ENCODE measurements around the gene TTC39A.
"Not testable (repeated sequence)": the region's sequence is repeated elsewhere in the genome, so short reads cannot be mapped to it uniquely, and the experiment has no call there.

Gene TTC39A

DNA sequence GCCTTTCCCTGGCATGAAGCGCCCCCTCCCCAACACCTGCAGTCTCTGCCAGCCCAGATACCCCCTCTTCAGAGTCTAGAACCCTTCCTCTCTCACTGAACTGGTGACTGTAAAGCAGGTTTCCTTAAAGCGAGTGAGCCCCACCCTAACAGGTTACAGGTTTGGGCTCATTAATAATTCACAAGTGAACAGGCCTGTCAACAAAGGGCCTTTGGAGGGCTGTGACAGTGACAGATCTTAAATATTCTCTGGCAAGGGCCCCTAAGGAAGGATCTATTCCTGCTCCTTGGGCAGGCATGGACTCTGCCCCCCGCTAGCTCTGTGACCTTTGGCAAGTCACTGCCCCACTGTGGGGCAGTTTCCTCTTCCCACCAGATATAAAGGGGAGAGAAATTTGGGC, 5.6 kb upstream of the TTC39A start:
- no peak for DNase-seq

DNA sequence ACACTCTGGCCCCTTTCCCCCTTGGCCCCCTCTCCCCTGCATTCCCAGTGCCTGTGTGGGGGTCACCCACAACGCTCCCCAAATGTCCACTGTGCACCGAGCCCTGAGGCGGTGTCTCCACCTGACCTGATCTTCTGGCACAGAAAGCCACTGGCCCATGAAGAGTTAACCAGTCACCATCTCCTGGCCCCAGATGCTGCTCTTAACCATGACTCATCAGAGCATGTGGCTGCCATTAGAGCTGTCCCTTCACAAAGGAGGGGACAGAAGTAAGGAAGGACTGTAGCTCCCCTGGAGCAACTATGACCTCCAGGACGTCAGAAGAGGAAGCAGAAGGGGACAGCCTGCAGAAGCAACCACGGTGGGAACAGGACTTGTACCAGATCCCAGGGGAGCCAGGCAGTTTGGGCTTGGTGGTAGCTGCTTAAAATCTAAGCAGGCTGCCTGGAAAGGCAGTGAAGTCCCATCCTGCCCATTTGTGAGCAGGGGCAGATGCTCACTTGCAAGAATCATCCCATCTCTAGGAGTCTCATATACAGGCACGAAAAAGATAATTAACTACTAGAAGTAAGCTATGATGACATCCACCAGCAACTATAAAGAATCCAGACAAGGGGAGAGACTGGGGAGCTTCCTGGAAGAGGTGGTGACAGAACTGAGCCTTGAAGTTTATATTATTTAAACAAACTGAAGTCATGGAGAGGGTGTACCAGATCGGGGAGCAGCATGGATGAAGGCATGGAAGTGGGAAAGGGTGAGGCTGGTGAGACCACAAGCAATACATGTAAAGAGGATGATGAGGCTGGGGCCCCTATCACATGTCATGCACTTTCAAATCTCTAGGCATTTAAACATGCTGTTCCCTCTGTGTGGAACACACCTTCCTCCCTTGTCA, 1.1 kb upstream of the TTC39A start:
- DNase-seq = no peak

DNA sequence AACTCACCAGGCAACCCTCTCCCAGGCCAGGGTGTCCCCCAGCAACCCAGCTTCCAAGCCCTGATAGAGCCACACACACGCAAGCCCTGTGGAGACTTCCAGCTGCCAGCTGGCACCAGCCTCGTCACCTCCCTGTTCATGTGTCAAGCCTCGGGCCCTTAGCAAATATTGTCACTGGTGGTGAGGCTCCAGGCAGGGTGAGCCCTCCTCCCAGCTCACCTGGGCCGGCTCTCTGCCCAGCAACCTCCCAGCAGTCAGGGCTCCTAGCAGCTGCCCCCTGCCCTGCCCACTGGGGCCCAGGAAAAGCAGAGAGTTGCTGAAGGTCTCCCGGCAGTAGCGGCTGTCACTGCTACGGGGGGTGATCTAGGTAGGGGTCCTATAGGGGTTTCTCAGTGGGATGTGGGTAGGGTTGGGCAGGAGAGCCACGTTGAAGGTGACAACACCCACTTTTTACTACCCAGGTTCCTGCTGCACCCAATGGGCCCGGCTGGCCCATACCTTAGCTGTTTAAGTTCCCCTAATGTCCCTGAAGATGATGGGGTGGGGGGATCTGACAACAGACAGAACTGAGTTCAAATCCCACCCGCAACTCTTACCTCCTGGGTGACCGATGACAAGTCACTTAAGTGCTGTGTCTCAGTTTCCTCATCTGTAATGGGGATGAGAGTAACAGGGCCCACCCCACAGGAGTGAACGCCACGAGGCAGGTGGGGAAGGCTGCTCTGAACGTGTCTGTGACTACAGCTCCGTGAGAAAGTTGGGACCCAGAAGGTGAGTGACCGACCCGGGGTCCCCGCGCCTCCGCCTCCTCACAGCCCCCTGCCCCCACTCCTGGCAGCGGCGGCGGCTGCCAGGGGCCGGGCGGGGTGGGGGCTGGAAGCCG, 678 bp downstream of the TTC39A start:
- no peak for DNase-seq

DNA sequence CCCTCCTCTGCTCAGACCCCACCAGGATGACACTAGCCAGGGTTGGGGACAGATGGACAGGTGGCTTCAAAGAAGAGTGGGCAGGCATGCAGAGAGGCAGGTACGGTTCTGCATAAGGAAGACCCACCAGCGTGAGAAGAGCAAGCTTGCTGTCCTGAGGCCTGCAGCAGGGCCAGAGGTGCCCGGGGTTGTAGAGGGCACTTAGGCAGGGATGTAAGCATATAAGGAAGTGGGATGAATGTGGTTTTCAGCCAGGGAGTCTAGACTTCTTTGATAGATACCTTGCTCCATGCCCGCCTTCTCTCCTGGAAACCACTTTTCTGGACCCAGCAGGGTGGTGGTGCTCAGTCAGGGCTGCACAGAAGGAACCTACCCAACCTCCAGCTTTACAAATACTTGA, 1.4 kb downstream of the TTC39A start:
- DNase-seq = no peak

DNA sequence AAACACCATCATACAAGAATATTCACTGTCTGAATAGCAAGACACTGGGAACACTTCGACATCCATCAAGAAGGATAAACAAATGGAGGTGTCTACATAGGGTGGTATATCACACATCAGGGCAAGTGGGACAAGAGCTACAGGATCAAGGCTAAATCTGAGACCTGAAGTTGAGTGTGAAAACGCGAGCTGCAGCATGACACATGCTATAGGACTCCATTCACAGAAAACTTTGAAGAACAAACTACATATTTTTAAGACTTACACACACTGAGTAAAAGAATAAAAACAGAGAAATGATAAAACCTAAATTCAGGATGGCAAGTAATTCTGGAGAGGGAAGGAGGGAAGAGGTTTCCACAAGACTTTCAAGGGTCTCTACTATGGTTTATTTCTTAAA, 2.1 kb downstream of the TTC39A start:
- DNase-seq = no peak

DNA sequence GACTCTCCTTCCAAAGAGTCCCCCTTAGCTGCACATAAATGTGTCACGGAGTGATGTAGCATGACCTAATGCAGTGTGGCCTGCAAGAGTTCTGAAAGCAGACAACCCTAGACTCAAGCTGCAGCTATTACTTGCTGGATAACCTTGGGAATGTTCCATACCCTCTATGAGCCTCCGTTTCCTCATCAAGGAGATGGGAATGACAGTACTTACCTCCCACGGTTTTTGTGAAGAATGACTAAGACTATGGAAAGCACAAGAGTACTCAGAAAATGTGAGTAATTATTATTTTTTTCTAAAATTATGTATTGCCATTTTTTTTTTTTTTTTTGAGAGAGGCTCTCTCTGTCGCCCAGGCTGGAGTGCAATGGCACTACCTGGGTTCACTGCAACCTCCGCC, 3.0 kb downstream of the TTC39A start:
- DNase-seq = no peak

DNA sequence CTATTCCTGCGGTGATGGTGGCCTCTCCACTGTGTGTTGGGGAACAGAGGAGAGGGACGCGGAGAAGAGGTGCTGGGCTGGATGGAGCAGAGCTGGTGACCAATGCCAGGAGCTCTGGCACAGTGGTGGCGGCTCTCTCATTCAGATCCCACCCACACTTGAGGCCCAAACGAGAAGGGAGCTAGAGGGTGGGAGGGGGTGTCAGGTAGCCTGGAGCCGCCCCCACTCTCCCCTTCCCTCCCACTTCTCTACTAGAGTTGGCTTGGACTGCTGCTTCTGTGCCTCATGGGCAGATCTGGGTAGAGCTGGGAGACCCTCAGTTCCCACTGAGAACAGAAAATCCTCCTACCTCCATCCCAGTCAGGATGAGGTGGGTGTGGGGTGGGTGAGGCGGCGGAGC, 3.5 kb downstream of the TTC39A start:
- DNase-seq = no peak

DNA sequence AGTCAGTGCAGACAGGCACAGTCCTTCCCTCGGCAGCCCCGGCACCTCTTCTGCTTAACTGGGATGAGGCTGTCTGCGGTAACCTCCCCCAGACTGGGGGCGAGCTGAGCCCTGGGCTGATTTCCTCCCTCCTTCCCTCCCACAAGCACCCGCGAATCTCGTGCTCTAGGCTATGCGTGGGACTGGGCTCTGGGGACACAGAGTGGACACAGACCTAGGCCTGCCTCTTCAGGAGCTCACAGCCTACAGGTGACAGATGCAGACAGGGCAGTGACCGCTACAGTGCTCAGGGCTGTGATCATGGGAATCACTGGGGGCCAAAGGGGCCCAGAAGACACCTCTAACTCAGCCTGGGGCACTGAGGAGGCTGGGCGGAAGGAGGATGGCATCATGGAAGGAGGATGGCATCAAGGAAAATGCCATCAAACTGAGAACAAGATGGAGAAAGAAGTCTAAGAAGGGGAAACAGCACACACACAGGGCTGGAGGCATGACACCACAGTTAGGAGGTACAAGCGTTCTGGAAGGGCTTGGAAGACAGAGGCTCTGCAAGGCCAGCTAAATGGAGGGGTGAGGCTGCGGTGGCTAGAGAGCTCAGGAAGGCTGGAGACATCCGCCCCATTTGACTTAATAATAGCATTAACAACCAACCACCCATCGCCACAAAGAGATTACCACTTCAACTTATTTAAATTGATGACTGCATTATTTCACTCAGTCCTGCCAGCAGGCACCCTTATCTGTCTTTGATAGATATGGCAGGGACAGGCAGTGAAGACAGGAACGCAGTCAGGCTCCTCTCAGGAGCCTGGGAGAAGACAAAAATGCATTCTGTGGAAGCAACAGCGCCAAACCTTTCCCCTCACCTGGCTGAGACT, 4.2 kb downstream of the TTC39A start:
- no peak for DNase-seq

DNA sequence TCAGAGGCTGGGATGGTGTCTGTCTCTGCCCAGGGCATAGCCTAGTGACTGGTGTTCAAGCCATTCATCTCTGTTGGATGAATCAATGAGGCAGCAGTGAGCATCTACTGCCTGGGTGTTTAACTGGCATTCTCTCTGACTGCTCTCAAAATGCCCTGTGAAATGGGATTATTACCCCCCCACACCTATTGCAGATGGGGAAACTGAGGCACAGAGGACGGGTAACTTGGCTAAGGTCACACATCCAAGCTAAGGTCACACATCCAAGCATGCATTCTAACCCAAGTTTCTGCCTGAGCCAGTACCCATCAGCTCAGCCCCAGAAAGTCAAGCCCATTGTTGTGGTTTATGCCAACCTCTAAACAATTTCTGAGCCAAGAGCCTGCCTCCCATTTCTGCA, 5.0 kb downstream of the TTC39A start:
- no peak for DNase-seq

DNA sequence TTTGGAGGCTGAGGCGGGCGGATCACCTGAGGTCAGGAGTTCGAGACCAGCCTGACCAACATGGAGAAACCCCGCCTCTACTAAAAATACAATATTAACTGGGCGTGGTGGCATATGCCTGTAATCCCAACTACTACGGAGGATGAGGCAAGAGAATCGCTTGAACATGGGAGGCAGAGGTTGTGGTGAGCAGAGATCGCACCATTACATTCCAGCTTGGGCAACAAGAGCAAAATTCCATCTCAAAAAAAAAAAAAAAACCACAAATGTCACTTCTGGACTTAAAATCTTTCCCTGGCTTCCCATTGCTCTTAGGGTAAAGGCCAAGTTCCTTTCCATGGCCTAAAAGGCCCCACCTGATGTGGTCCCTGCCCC, 5.4 kb downstream of the TTC39A start:
- DNase-seq = not testable (repeated sequence)

DNA sequence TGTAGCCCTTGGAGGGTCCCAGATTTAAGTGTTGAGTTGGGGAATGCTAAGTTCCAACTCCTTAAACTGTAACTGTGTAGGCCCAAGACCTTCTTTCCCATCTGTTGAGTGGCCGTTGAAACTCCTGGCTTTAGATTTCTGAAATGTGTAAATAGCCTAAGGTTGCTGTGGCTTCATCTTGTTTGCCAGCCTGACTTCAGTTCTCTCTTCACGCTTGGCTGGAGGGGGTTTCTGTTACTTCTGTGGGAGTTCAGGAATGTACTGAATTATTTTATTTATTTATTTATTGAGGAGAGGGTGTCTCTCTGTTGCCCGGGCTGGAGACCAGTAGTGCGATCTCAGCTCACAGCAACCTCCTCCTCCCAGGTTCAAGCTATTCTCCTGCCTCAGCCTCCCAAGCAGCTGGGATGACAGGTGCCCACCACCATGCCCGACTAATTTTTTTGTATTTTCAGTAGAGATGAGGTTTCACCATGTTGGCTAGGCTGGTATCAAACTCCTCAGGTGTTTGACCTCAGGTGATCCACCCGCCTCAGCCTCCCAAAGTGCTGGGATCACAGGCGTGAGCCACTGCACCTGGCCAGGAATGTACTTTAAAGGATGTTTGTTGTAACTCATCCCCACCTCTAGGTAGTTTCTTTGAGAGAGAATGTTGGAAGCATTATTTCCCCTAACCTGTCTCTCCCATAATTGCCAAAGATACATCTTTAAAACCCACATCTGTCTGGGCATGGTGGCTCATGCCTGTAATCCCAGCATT, 5.9 kb downstream of the TTC39A start:
- DNase-seq = no peak

DNA sequence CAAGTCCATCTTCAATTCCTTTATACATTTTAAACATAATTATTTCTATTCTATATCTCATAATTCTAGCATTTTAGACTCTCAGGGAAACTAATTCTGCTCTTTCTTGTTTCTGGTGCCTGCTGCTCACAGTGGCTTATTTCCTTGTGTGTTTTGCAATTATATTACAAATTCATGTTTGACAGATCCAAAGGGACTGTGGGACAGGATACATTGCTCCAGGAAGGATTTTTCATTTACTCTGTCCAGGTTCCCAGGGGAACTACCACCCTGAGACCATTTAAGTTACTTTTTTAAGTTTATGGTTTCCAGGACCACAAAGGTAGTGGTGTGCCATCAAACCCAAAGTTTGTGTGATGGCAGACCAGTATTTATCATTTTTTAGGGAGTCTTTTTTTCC, 6.6 kb downstream of the TTC39A start:
- no peak for DNase-seq

DNA sequence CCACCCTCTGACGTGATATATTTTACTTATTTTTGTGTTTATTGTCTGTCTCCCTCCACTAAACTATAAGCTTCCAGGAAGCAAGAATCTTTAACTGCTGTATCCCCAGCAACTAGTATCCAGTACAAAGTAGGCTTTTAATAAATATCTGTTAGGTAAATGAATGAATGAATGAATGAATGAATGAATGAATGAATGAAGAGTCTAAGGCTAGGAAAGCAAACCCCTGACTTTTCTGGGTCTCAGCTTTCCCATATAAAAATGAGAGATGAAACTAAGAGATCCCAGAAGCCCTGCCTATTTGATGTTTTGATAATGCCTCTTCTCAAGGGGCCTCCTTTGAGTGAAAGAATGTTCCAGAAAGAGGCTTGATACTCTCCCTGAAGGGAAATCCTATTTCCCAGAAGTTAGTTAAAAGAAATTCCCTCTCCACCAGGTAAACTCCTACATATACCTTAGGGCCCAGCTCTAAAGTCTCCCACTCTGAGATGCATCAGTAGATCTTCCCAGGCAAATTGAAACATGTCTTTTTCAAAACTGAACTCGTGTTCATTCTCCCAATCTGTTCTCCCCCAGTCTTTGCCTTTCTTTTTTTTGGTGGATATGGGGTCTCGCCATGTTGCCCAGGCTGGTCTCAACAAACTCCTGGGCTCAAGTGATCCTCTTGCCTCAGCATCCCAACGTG, 7.8 kb downstream of the TTC39A start:
- no peak for DNase-seq

DNA sequence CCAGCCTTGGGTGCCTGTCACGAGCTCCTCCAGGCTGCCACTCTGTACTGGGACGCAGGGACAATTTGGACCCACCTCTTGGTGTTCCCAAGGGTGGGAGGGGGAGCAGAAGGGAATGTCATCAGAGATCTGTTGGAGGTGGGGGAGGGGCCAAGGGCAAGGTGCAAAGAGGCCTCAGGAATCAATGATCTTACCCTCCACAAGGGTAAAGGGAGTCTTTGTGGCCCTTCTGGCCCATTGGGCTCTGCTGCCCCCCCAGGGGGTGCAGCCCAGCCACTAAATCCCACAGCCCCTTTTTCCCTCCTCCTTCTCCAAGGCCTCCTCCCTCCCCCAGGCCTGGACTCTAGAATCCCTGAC, 8.5 kb downstream of the TTC39A start:
- DNase-seq = no peak

DNA sequence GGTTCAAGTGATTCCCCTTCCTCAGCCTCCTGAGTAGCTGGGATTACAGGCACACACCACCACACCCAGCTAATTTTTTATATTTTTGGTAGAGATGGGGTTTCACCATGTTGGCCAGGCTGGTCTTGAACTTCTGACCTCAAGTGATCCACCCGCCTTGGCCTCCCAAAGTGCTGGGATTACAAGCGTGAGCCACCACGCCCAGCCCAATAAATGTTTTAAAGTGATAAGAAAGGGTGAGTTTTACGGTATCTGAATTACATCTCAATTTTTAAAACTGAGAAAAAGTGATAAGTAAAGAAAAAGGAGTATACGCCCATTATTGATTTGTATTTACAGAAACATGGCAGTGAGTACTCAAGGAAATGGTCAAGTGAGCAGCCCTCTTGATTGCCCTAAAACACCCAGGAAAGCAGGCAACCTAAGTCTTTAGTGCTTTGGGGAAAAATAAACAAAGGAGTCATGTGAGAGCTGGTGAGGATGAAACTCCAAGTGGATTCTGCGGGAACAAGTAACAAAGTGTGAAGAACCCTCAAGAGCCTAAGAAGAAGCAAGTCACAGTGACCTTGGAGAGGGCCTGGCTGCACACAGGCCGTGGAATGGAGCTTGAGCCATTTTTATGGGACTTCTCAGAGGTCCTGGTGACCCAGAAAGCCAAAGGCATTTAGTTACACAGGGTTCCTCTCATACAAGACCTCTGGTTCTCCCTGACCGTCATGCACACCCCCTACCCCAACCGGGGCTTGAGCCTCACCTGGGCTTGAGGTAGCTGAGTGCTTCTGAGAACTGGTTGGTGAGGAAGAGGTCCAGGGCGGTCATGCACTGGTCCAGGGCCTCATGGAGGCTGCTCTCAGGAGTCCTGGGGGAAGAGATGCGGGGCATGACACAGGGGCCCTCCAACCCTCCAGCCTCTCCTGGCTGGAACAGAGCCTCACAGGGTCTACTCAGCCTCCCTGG, 9.1 kb downstream of the TTC39A start:
- DNase-seq = no peak

DNA sequence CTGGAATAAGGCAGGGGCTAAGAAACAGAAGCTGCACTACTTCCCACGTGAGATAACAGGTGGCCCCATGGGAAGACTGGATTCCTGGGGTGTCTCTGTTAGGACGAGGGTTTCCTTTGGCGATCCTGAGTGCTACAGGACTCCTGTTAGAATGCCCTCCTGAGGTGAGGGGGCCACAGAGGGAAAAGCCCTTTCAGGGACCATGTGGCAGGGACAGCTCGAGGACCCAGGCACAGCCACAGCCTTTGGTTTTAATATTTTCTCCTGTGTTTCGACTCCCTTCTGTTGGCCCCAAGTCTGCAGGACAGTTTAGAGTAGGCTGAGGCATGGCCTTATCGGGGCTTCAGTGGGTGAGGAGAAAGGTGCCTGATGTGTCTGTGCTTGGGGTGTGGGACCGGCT, 12.6 kb downstream of the TTC39A start:
- DNase-seq = no peak

DNA sequence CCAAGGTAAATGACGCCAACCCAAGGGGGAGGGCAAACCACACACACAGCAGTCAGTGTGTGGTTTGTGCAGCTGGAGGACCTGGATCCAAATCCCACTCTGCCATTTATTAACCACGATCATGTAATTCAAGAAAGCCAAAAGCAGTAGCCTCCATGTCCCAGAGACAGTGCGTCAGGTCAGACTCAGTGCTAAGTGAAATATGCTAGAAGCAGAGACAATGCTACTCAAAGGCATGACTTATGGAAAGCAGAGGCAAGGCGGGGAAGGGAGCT, 13.6 kb downstream of the TTC39A start:
- no peak for DNase-seq

DNA sequence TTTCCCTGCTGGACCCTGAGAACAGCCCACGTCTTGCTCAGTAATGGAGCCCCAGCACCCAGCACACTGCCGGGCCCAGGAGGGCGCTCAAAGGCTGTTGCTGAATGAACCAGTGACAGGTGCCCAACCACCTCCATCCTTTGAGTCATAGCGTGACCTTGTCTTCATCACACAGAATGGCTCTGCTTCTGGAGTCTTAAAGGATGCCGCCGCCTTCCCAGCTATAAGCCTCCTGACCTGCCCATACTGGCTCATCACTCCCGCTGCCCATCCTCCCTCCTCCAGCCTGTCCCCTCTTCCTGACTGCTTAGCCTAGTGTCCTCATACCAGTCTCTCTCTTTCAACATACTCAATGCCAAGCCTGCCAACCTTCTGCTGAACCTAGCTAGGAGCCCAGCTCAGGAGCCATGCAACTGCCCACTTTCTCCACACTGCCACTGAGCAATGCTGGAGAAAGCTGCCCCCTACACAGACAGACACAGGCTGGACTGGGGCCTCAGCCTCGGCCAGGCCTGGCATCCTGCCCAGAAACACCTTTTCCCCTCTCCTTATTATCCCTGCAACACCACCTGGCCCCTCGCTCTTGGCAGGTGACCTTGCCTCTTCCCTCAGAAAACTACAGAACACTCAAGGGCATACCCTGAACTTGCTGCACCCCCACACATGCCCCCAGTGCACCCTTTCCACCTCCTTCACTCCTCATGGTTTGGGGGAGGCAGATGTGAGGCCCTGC, 14.1 kb downstream of the TTC39A start:
- no peak for DNase-seq

DNA sequence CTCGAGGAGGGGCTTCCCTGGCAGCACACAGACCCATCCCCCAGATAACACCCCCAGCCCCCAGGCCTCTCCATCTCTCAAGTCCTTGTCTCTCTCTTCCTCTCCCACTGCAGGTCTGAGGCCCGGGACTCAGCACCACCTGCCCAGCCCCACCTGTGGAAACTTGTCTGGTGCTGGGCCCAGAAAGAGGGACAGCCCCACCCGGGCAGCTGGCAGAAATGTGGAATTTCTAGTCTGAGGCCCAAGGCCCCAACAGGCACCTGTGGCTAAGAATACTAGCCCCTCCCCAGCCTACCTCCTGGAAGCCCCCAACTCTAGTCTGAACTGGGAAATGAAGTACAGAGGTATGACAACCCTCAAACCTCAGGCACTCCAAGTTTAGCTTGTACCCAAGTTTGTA, 15.4 kb downstream of the TTC39A start:
- no peak for DNase-seq

Data from GF-D8 (cell line).